H54 (cell line): Measurements from ENCODE around the gene SLC25A33.
"Not testable (repeated sequence)": the region's sequence is repeated elsewhere in the genome, so short reads cannot be mapped to it uniquely, and the experiment has no call there.

Experiments
- DNase-seq: peaks from one replicate; pipeline ENCODE4 v3.0.0; 2011; ENCODE audit warnings: low spot score, mixed read lengths; ENCODE audit not compliant: insufficient read length
- FAIRE-seq: peaks from 3 replicates; lab custom pipeline; 2011; peaks lifted over from hg19 to GRCh38; lab: Jason Lieb, UNC
- POLR2A ChIP-seq: IDR thresholded peaks from 2 replicates; pipeline ENCODE4 v1.6.1; 2011; ENCODE audit warnings: low read depth, mild to moderate bottlenecking, low read length

The SLC25A33 gene

GRCh38 chr1:9606458-9606857 lies 67.2 kb downstream of the SLC25A33 start:
- TF ChIP-seq POLR2A: no peak
- DNase-seq (no peak), FAIRE-seq (no peak)

DNA sequence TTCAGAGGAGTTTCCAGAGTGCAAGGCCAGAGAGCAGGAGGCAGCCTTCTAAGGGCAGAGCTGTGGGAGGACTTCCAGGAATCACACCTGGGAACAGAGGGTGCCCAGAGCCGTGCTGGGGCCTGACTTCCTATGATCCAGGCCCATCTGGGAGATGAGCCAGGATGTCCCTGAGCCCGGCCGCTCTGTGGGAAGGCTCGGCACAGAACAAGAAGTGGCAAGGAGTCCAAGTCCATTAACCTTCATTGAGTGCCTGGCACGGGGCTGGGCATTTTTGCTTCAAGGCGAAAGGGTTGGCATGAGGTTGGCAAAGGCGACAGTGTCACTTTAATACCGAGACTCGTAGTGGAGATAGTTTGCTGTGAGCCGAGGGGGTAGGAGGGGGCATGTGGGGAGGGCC lies 67.7 kb downstream of the SLC25A33 start:
- no peak for DNase-seq
- no peak for FAIRE-seq
- TF ChIP-seq POLR2A: no peak

GRCh38 chr1:9607352-9607751 lies 68.1 kb downstream of the SLC25A33 start:
- FAIRE-seq (no peak), DNase-seq (no peak)
- no peak for TF ChIP-seq POLR2A

- TF ChIP-seq POLR2A: no peak
- no peak for FAIRE-seq
- no peak for DNase-seq
These were observed 70.7 kb downstream of the SLC25A33 start for GRCh38 chr1:9609998-9610397.

DNA sequence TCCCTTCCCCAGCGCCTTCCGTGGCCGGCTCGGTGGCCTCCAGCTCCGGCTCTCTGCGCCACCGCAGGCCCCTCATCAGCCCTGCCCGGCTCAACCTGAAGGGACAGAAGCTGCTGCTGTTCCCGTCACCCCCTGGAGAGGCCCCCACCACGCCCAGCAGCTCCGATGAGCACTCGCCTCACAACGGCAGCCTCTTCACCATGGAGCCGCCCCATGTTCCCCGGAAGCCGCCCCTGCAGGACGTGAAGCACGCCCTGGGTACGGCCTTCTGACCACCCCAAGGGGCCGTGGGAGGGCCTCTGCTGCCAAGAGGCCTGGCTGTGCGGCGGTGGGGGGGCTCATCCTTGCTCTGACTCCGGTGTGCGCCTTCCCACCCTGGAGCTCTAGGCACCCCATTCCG lies 71.3 kb downstream of the SLC25A33 start:
- no peak for DNase-seq
- FAIRE-seq: no peak
- TF ChIP-seq POLR2A: no peak

- FAIRE-seq: no peak
- TF ChIP-seq POLR2A: no peak
- no peak for DNase-seq
These were observed 72.5 kb downstream of the SLC25A33 start for GRCh38 chr1:9611716-9612115.

DNA sequence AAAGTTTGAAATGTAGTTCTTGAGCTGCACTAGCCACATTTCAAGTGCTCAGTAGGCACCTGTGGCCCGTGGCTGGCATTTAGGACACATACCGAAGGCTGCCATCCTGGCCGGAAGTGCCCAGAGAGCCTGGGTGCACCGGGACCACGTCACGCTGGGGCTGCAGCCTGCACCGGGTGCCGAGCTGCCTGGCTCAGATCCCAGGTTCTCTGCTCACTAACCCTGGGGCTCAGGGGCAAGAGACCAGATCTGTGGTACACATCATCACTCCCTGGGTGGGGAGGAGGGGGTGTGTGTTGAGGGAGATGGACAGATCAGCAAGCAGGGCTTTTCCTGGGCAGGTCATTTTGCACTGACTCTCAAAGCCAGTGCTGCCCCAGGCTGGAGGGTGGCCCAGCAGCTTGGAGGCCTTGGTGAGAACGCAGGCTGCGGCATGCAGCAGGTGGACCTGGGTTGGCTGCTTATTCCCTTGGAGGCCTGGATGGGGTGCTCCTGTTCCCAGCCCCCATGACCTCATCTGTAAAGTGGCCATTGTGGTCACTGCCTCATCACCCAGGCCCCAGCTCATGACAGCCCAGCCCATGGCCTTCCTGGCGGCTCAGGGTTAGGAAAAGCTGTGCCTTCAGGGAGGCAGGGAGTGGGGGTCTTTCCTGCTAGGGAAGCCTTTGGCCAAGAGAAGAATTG lies 73.0 kb downstream of the SLC25A33 start:
- no peak for TF ChIP-seq POLR2A
- FAIRE-seq: no peak
- DNase-seq: peak; percentile 23

- DNase-seq: no peak
- FAIRE-seq: no peak
- no peak for TF ChIP-seq POLR2A
These were observed 73.8 kb downstream of the SLC25A33 start for GRCh38 chr1:9612871-9613624.

GRCh38 chr1:9613625-9614299 lies 74.5 kb downstream of the SLC25A33 start:
- FAIRE-seq (no peak), DNase-seq (no peak)
- no peak for TF ChIP-seq POLR2A

GRCh38 chr1:9615316-9616063 lies 76.2 kb downstream of the SLC25A33 start:
- DNase-seq (peak; percentile 54), FAIRE-seq (peak; percentile 43)
- no peak for TF ChIP-seq POLR2A

GRCh38 chr1:9618909-9619679 lies 79.8 kb downstream of the SLC25A33 start:
- no peak for TF ChIP-seq POLR2A
- DNase-seq (no peak), FAIRE-seq (no peak)

DNA sequence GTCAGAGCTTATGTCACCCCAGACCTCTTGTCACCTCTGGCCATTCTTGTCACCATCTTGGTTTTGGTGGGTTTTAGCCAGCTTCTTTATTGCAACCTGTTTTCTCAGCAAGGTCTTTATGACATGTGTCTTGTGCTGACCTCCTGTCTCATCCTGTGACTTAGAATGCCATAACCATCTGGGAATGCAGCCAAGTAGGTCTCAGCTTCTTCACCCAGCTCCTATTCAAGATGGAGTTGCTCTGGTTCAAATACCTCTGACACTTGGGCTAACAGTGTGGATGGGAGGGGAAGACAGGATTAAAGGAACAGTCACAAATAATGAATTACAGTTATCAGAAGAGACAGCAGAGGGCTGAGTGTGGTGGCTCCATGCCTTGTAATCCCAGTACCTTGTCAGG lies 81.8 kb downstream of the SLC25A33 start:
- DNase-seq (no peak), FAIRE-seq (no peak)
- TF ChIP-seq POLR2A: no peak

DNA sequence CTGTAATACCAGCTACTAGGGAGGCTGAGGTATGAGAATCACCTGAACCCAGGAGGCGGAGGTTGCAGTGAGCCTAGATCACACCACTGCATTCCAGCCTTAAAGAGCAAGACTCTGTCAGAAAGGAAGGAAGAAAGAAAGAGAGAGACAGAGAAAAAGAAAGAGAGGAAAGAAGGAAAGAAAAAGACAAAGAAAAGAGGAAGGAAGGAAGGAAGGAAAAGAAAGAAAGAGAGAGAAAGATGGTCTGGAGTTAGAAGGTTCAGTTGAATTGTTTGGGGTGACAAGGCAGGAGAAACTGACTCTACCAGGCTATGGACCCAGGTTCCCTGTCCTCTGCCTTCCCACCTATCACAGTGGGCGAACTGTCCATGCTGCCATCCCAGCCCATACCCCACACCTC lies 84.8 kb downstream of the SLC25A33 start:
- DNase-seq: no peak
- FAIRE-seq: no peak

GRCh38 chr1:9625030-9625429 lies 85.8 kb downstream of the SLC25A33 start:
- not testable (repeated sequence) for DNase-seq, FAIRE-seq

More for the DNA sequence above, 84.8 kb downstream of the SLC25A33 start:
- no peak for TF ChIP-seq POLR2A
